B cell (primary cell): ENCODE results near the gene CDC40.

Experiments used
- CTCF ChIP-seq: fragments of 200-600 bp; IDR thresholded peaks from one replicate; pipeline ENCODE4 v1.8.0; 2022; ENCODE audit warnings: antibody characterized with exemption, mild to moderate bottlenecking
- EZH2 ChIP-seq: IDR thresholded peaks from 2 replicates; pipeline ENCODE4 v1.6.1; 2012; ENCODE audit warnings: borderline replicate concordance, low read depth, mild to moderate bottlenecking, moderate library complexity, low read length; ENCODE audit not compliant: insufficient read depth, poor library complexity, severe bottlenecking

DNA sequence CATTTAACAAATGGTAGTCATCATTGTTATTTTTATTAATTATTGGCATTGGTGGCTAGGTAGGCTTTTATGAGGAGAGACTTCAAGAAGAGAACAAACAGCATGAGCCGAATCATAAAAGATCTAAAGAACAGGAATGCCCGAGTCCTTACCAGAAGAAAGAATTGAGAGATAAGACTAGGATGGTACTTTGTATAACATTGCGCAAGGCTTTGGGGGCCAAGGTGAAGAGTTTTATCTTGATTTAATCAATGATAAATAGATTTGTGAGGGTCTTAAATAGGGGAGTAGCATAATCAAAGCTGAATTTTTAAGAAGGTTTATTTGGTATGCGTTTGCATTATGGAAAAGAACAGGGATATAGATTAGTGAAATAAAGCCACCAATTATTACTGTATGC is 15.4 kb downstream of the CDC40 start:
- no peak for TF ChIP-seq CTCF
- no peak for TF ChIP-seq EZH2
